HG03520 (cell line): ENCODE results near the gene LSAMP.

Experiments
- ATAC-seq: cut with Tn5 transposase; IDR thresholded peaks from one replicate; pipeline ENCODE4 v1.9.1; 2021; ENCODE audit warnings: mild to moderate bottlenecking, moderate library complexity; ENCODE audit not compliant: unreplicated experiment

The LSAMP gene

DNA sequence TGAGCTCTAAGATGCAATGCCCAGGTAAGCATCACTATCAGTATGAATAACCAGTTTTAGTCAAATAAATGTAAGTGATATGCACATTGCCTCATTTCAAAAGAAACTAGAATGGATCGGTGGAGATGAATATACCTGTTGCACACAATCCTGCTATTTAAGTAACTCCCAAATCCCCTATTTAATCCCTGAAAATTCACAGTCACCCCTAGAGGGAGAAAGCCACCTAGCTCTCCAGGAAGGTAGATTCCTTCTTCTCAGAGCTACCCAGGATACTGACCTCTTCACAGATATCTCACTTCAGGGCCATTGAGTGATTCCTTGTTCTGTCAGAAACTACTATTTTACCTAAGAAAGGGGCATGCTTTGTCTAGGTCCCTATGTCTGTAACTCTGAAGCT lies 11.7 kb downstream of the LSAMP start:
- no peak for ATAC-seq

DNA sequence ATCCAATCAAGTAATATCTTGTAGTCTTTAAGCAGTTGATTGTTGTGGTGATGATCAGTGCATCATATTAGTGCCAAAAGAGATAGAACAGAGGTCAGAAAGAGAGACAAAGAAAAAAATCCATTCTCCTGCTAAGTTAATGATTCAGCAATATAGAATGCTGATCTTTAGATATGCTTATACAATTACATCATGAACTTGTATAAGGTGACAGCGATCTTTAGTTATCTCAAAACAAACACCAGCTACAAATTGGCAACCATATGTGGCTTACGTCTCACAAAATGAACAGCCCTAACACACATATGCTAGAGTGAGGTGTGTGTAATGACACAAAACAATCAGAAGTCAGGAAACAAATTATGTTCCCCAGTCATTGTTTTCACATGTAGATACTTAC lies 12.5 kb downstream of the LSAMP start:
- no peak for ATAC-seq

DNA sequence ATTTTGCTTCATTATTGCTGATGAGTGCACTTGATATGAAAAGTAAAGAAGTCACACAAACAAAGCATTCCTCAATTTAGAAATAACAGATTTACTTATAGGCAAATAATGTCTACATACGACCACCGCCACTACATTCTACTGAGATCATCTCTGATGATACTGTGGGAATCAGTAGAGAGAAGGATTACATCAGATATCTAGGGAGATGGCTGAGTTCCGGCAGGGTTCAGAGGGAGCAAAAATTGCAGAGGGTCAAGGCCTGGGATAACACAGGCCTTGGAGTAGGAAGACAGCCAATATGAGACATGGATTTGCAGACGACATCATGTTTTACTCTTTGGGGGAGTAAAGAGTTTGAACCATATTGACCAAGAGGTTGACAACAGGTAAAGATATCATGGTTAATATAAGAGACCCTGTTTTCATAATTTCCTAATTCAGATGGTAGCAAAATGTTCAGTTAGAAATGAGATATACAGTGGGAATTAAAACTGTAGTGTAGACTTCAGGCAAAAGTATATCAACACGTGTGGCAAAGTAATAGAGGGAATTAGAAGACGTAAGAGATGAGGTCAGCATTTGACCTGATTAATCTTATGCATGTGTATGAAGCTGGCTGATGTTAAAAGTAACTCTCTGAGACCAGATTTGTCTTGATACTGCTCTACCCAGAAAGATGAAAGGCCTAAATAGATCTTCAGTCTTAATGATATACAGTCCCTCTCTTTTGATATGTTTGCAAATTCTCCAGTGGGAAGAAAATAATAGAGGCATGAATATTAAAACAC lies 15.6 kb downstream of the LSAMP start:
- no peak for ATAC-seq

DNA sequence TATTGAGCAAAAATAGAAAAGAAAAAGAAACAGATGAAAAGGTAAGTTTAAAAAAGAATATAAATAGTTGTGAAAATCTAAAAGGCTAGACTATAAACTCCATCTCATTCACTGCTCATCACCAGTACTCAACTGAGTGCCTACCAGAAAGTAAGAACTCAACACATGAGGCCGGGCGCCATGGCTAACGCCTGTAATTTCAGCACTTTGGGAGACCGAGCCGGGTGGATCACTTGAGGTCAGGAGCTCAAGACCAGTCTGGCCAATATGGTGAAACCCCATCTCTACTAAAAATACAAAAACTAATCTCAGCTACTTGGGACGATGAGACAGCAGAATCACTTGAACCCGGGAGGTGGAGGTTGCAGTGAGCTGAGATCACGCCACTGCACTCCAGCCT lies 19.3 kb downstream of the LSAMP start:
- ATAC-seq, result no peak

DNA sequence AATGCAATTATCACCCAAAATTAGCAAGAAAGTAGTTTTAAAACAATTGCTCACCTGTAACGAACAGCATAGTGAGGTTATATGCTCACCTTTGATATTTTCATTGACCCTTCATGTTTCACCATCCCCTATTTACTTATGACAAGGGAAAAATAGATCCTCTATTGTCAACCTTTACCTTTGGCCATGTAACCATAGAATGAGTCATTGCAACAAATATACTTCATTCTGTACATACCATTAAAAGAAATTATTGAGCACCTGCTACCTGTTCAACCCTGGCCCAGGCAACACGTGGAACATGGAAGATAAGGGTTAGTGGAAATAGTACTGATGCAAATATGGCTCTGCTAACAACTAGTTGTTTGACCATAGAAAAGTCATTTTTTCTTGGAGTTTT lies 20.2 kb downstream of the LSAMP start:
- no peak for ATAC-seq

DNA sequence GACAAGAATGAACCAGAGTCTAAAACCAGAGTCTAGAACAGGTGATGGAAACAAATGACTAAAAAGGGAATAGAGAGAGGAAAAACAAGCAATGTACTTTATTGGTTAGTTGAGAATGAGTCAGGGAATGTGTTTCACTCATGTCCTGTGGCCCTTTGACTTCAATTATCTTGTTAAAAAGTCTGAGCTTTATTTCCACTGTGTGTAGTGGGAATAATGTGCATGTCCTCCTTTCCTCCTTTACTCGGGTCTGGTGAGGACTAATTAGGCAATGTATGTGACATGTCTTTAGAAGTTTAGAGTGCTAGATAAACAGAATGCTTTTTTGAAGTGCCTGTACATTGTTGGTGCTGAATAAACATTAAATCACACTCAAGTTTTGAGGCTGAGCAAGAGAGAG lies 21.3 kb downstream of the LSAMP start:
- ATAC-seq, result no peak

DNA sequence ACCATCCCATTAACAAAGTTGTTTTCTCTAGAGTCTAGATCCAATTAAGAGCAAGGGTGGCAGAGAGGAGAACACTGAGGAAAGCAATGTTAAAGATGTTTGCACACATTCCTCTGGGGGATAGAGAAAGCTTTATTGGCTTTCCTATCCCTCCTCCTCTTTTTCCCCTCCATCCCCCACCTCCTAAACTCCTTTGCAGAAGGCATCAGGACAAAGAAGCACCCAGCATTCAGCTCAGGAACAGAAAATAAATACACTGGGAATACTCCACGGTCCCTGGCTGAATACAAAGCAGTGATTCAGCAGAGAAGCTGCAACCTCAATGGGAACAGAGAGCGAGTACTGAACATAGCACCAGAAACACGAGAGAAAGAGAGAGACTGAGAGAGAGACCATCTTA lies 21.9 kb downstream of the LSAMP start:
- no peak for ATAC-seq

DNA sequence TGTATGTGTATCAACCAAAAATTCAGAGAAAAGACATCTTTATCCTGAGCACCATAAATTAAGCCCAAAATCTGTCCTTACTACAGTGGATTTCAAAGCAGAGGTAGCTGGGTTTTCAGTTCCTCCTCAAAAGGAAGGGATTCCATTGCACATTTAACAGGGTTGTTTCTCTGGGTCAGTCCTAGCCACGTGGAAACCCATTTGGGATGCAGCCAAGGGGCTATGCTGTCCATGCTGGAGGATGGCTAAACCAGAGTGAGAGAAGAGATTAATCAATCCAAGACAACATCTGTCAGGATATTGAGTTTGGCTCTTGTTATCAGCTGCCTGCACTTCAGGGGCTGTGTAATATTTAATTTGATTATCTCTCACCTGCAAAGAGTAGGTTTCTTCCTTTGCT lies 28.1 kb downstream of the LSAMP start:
- no peak for ATAC-seq

DNA sequence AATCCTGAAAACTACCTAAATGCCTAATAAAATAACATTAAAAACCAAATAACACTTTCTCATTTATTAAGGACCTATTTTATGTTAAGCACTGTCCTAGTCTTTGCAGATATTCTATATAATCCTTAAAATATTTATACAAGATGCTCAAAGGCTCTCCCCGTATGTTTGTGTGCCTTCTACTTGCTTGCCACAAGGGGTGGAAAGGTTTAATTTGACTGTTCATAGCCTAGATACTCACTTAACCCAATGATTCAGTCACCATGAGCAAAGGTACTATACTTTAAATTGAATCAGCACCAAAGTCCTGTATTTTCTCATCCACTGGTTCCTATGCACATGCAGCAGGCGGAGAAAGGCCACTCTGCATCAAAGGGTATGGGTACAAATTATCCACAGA lies 32.0 kb downstream of the LSAMP start:
- no peak for ATAC-seq

DNA sequence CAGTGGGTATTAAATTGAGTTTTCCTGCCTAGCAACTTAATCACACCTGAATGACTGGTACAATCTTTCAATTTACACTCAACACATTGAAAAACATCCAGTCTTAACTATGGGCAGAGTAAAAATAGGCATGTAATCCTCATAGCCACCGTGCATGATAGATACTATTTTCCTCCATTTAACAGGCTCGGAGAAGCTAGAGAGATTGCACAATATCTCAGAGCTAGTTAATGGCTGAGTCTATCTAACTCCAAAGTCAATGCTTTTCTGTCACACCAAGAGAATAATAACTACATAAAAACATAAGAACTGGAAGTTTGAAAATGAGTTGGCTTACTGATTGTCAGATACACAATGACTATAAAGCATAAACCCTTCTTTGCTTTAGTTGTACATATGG lies 36.8 kb downstream of the LSAMP start:
- ATAC-seq, result no peak

DNA sequence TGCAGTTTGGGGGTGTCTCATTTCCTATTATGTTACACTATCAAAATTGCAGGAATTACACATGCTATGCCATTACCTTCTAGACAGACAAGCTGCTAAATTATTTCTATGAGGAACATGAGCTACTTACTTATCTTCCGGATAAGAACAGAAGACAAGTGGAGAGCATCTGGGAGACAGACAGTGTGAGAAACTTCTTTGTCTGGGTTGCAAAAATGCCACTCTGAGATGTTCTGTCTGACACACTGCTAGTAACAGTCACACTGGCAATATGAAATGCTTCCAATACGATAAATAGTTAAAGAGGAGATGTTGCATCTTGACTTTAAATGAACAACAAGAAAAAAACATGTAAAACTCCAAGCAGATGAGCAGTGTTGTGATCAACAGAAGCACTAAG lies 40.1 kb downstream of the LSAMP start:
- no peak for ATAC-seq

DNA sequence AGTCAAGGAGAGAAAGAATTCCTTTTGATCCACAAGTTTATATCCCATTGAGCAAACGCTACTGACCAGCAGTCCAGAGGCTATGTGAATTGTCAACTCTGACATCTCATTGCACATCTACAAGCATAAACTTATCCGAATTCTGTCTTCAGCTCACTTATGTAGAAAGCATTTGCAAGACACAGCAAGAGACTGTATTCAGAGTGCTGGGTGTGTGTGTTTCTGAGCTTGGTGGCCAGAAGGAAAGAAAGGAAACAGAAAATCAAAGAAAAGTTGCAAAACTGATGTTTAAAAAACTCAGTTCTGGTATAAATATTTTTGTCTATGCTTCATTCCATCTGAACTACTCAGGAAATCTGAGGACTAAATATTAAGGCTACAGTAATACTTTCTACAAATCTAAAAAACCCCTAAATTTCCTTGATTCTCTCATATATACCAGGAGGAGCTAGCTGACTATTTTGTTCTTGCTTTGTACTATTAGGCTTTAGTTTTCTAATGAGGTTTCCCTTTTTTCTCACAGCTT lies 45.5 kb downstream of the LSAMP start:
- no peak for ATAC-seq

DNA sequence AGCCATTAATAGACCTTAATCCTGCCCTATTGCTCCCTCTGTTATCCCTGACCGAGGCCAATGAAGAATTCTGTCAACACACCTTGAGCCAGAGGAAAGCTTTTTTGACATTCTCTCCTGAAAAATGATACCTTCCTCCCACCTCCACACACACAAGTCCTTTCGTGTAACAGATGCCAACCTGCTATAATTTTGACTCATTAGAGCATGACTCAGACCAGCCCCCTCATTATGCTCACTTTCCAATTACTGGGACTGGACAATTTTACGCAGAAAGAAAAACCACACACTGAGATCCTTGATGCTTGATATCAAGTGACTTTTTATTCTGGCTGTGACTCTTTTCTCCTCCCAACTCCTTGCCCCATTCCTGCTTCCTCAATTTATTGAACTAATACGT lies 50.9 kb downstream of the LSAMP start:
- no peak for ATAC-seq

DNA sequence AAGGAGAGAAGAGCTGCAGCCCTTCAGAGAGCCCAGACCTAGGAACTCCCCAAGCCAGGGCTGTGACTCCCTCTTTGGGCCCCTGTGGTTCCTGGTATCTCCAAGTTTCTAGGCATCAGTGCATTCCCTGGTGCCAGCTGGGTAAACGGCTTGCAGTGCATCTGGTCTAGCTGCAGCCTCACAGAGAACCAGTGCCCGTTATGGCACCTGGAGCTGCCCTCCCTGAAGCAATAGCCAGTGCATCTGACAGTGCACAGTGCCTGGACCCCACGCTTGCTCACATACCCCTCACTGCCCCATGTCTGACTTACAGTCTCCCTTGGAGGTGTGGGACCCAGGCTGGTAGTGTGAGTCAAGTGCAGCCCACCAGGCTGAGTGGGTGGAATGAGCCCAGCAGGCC lies 52.1 kb downstream of the LSAMP start:
- ATAC-seq, result no peak

DNA sequence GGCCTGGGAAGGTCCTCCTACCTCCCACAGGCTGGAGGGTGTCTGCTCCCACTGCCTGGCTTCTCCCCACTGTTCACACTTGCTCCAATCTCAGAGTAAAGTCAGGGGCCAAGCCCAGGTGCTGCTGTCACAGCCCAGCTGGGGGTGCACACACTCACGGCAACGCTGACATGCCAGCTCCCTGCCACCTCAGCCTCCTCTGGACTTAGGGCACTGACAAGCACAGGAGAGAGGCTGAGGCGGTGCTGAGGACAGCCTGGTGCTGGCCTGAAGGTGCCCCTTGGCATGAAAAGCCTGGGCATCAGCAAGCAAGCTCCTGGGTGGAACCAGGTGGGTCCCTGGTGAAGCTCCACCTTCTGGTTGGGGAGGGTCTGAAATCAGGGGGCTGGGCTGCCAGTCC lies 53.0 kb downstream of the LSAMP start:
- no peak for ATAC-seq

DNA sequence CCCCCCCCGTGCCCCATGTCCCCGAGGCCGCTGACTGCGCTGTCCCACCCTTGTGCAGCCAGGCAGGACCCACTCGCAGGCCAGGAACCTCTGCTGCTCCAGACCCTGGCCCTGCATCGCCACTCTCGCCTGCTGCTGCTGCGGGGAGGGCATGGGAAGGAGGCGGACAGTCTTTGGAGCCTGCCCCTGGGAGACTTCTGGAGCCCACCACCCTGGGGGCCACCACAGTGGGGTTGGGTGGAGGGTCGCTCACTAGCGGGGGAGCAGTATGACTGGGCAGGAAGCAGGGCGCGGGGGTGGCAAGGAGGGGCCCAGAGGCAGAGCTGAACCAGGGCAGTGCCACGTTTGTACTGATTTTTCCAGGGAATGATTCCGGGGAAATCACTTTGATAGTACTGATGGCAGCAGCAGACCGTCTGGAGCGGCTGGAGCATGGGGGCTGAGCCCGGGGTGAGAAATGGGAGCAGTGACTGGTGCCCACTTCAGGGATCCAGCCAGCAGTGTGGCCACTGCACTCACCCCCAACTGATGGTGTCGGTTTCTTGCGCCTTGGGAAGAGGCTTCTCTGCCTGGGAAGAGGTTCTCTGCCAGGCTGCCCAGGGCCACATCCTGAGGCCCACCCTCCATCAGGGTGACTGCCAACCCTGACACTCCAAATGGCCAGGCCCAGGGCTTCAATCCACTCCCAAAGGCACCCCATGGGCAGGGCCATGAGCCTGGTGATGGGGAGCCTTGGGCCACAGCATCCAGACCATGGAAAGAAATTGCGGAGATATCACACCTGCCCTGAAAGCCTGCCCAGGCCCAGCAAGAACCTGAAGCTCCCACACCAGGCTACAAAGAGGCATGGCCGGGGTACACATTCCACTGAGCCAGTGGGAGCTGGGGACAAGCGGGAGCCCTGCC lies 53.7 kb downstream of the LSAMP start:
- ATAC-seq, result no peak

DNA sequence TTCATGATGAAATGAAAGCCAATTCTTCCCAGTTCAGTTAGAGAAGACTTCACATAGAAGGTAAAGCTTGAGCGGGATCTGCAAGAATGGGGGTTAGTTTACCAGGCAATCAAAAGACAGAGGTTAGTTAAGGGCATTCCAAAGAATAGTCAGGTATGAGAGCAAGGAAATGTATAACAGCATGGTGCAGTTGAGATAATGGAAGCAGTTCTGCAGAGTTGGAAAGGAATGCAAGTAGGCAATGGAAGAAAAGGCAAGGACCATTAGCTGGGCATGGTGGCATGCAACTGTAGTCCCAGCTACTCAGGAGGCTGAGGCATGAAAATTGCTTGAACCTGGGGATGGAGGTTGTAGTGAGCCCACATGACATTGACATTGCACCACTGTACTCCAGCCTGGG lies 55.0 kb downstream of the LSAMP start:
- ATAC-seq, result no peak

DNA sequence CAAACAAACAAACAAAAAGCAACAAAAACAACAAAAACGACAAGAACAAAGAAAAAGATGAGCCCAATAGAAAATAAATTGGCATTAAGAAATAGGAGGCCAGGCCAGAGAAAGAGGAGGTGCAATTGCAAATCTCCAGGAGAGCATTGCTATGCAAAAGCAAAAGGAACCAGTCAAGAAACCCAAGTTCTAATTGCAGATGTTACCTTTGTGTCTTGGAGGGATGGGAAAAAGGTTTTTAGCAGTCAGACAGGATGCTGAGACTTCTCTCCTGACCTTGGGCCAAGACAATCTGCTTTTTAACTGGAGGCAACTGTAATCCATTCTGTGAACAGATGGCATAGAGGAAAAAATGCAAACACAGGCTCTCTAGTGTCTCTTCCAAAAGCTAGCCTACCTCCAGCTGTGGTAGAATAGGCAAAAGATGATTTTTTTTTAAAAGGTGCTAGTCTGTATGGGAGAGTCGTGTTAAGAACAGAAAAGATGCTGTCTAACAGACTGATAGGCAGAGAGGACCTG lies 56.4 kb downstream of the LSAMP start:
- ATAC-seq, result no peak

DNA sequence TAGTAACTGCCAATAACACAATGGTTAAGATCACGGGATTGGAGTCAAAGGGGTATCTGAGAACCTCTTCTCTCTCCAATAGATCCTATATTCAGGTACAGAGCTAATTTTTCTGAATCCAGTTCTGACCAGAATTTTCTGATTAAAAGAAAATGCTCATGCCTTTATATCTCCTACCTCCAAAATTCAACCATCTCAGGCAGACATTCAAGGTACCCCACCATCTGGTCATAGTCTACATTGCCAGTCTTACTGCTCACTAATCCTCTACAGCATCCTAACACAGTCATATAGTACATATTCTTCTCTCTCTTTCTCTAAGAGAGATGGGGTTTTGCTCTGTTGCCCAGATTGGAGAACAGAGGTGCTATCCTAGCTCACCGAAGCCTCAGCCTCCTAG lies 59.1 kb downstream of the LSAMP start:
- no peak for ATAC-seq

DNA sequence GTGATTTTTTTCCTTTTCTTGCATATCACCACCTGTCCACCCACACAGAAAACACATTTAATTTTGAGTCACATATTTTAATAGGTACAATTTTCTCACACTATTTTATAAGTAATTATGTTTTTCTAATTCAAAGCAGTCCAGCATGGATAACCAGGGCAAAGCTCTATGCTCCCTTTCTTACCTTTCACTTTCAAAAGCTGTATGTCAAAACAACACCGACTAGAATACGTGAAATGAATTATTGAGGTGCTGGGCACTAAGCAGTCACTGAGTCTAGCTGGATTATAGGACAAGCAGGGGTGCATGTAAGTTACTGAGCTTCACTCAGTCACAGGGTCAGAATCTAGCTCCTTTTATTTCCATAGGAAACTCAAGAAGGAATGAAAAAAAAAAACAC lies 60.6 kb downstream of the LSAMP start:
- no peak for ATAC-seq

DNA sequence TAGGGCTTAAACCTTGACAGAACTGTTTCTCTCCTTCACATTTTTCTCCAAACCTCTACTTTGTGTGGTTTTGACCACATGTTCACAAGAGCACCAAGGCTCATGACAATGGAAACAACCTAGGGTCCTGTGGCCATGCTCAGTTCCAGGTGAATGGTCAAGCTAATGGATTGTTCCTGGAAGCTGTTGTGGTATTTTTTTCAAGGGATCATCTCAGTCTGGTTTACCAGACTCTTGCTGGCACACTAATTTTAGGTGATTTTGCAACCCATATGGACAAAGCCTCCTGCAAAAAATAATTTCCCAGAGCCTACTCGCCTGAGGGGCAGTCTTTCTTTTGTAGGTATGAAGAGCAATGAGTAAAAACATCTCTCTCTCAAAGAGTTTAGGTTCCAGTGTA lies 67.2 kb downstream of the LSAMP start:
- no peak for ATAC-seq

DNA sequence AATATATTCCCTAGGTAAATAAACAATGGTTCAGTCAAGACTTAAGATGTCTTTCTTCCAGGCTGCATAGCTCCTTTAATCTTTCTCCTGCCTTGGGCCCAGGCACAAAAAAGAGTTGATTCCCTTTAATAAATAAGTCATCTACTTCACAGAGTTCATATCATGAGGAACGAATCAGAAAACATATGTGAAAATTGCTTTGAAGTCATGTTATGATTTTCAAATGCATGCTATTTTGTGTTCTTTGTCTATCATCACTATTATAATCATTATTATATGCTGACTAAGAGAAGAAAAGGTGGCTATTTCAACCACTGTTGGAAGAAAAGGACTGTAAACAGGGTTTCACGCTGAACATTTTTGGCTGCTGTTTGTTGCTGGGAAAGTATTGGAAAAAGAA lies 70.4 kb downstream of the LSAMP start:
- ATAC-seq, result no peak
